KMS-11 (cell line): ENCODE measurements around the gene SEPSECS.
"Not testable (repeated sequence)": the region's sequence is repeated elsewhere in the genome, so short reads cannot be mapped to it uniquely, and the experiment has no call there.

Experiments used
- H2AFZ ChIP-seq: fragments of 200-600 bp; sonication (generic); 2 replicates; pipeline ENCODE4 v1.6.1; 2016; ENCODE audit warnings: antibody characterized with exemption, mixed run types, low read depth
- H3K27ac ChIP-seq: fragments of 200-600 bp; sonication (generic); 2 replicates; pipeline ENCODE4 v1.6.1; 2016; ENCODE audit warnings: mild to moderate bottlenecking, mixed run types
- H3K27me3 ChIP-seq: fragments of 200-600 bp; sonication (generic); 2 replicates; pipeline ENCODE4 v1.6.1; 2017; ENCODE audit warnings: mild to moderate bottlenecking, low read depth, mixed run types, moderate library complexity; ENCODE audit not compliant: insufficient read depth
- H3K36me3 ChIP-seq: fragments of 200-600 bp; sonication (generic); 2 replicates; pipeline ENCODE4 v1.6.1; 2017; ENCODE audit warnings: mild to moderate bottlenecking, mixed run types; ENCODE audit not compliant: insufficient read depth
- H3K4me1 ChIP-seq: fragments of 200-600 bp; sonication (generic); 2 replicates; pipeline ENCODE4 v1.6.1; 2016; ENCODE audit warnings: mild to moderate bottlenecking, low read depth, mixed run types; ENCODE audit not compliant: poor library complexity, severe bottlenecking
- H3K4me2 ChIP-seq: fragments of 200-600 bp; sonication (generic); 2 replicates; pipeline ENCODE4 v1.7.0; 2016; ENCODE audit warnings: mild to moderate bottlenecking, mixed run types
- H3K4me3 ChIP-seq: fragments of 200-600 bp; sonication (generic); IDR thresholded peaks from 2 replicates; pipeline ENCODE4 v1.6.1; 2017; ENCODE audit warnings: low read depth, low read length, mixed read lengths; ENCODE audit not compliant: insufficient read depth
- H3K79me2 ChIP-seq: fragments of 200-600 bp; sonication (generic); 2 replicates; pipeline ENCODE4 v1.6.1; 2016; ENCODE audit warnings: low read depth, mixed run types; ENCODE audit not compliant: insufficient read depth
- H3K9ac ChIP-seq: fragments of 200-600 bp; sonication (generic); 2 replicates; pipeline ENCODE4 v1.6.1; 2016; ENCODE audit warnings: mild to moderate bottlenecking, mixed run types
- H4K20me1 ChIP-seq: fragments of 200-600 bp; sonication (generic); 2 replicates; pipeline ENCODE4 v1.6.1; 2016; ENCODE audit warnings: mild to moderate bottlenecking, mixed run types; ENCODE audit not compliant: insufficient read depth
- TF ChIP-seq, protein P1 (sequence below): fragments of 200-600 bp; sonication (generic); conservative IDR thresholded peaks from 2 replicates; pipeline ENCODE4 v1.6.1; 2017; ENCODE audit warnings: low read depth, mild to moderate bottlenecking, antibody characterized with exemption, low read length, moderate library complexity, mixed read lengths

SEPSECS gene

DNA sequence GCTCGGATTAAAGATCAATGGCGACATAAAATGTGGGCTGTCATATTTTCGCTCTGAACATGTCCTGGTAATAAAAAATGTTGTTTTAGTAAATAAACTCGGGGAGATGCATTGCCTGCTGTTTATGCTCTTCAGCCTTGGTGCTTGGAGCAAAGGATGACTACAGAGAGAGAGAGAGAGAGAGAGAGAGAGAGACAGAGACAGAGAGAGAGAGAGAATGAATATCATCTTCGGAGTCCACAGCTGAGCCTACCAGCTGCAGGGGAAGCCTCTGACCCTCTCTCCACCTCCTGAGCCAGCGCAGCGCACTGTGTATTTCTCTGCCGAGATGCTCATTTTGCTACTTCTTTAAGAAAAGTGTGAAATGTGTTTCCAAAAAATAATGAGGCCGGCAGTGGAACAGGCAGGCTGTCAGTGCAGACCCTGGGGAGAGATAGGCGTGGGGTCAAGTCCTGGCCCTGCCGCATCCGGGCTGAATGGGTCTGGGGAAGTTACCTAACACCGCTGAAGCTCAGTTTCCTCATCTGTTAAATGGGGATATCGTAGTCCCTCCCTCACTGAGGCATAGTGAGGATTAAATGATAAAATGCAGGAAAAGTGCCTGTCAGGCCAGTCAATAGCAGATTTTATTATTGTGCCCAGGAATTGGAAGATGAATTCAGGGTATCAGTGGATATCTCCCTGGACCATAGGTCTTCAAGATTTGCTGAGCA, 71.0 kb downstream of the SEPSECS start:
- H2AFZ ChIP-seq, result no peak overlapping the region
- H3K4me2 ChIP-seq, result peak overlapping the region; percentile 48
- TF ChIP-seq, protein P1, sequence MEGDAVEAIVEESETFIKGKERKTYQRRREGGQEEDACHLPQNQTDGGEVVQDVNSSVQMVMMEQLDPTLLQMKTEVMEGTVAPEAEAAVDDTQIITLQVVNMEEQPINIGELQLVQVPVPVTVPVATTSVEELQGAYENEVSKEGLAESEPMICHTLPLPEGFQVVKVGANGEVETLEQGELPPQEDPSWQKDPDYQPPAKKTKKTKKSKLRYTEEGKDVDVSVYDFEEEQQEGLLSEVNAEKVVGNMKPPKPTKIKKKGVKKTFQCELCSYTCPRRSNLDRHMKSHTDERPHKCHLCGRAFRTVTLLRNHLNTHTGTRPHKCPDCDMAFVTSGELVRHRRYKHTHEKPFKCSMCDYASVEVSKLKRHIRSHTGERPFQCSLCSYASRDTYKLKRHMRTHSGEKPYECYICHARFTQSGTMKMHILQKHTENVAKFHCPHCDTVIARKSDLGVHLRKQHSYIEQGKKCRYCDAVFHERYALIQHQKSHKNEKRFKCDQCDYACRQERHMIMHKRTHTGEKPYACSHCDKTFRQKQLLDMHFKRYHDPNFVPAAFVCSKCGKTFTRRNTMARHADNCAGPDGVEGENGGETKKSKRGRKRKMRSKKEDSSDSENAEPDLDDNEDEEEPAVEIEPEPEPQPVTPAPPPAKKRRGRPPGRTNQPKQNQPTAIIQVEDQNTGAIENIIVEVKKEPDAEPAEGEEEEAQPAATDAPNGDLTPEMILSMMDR, result no peak
- no peaks in the 10 kb centered on the region for H3K79me2 ChIP-seq
- peak overlapping the region; percentile 88 for H3K27ac ChIP-seq
- H3K4me3 ChIP-seq, result no peak overlapping the region
- H3K27me3 ChIP-seq, result no peaks in the 10 kb centered on the region
- H3K9ac ChIP-seq, result peak overlapping the region; percentile 57; the same call in 1 of the 2 replicates
- H3K36me3 ChIP-seq, result no peaks in the 10 kb centered on the region
- peaks cover 67% of the 10 kb centered on the region for H3K4me1 ChIP-seq
- no peaks in the 10 kb centered on the region for H4K20me1 ChIP-seq

DNA sequence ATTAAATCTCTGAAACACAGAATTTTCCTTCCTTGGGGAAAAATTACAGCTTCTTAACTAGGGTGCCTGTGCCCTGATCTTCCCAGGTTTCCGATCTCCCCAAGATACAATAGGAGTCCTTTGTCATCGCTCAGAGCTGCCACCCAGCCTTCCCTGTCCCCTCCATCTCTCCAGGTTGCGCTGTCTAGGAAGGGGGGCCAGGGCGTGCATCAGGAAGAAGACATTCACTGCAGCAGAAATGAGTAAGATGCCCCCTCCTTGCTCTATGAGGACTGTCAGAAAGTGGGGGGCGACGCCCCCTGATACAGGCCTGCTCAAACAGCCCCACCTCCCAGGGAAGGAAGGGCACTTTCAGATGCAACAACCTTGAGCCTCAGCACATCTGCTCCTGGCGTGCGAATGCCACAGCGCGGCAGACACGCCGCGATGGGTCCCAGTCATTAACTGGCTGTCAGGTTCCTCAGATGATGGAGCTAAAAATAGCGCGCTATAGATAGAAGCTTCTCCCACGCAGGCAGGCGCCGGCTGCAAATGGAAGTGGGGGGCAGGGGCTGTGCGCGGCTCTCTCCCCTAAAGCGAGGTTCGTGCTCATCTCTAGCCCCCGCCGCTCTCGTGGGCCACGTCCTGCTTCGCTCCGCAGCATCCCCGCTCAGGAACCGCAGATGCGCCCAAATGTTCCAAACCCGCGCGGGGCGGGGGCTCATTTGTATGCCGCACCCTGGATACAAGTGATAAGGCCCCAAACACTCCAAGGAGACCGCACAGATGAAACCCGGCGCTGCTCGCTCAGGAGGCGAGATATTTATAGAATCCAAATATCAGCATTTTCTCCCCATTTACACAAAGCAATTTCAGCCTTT, 71.9 kb downstream of the SEPSECS start:
- H3K4me1 ChIP-seq, result peaks cover 67% of the 10 kb centered on the region
- peak overlapping the region; percentile 88 for H3K27ac ChIP-seq
- no peaks in the 10 kb centered on the region for H3K36me3 ChIP-seq
- TF ChIP-seq, protein P1, result no peak
- H3K9ac ChIP-seq, result peak overlapping the region; percentile 57
- no peaks in the 10 kb centered on the region for H3K27me3 ChIP-seq
- no peak overlapping the region for H3K4me3 ChIP-seq
- peak overlapping the region; percentile 18 for H2AFZ ChIP-seq
- peak overlapping the region; percentile 48 for H3K4me2 ChIP-seq
- H3K79me2 ChIP-seq, result no peaks in the 10 kb centered on the region
- H4K20me1 ChIP-seq, result no peaks in the 10 kb centered on the region

DNA sequence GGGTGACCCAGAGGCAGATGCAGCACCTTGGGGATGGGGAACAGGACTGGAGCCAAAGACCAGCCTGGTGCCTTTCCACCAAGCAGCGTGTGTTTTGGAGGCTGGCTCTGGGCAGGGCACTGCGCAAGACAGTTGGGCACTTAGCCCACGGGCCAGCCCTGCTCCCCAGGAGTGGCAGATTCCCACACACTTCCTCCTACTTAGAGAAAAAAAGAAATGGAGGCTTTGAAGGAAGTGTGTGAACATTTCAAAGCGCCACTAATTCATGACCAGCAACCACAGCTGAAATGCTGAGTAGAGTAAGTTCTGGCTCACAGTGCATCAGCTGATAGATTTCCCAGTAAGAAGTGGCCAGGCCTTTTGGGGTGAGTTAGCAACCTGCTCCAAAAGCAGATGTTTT, 74.6 kb downstream of the SEPSECS start:
- Histone ChIP-seq H3K9ac (no peak overlapping the region), H3K27me3 (no peaks in the 10 kb centered on the region), H3K79me2 (no peaks in the 10 kb centered on the region), H3K4me3 (no peak overlapping the region), H3K27ac (peak overlapping the region; percentile 88; the same call in 1 of the 2 replicates), H3K4me2 (no peak overlapping the region), H4K20me1 (no peaks in the 10 kb centered on the region), H2AFZ (no peak overlapping the region), H3K4me1 (peaks cover 66% of the 10 kb centered on the region), H3K36me3 (no peaks in the 10 kb centered on the region)
- TF ChIP-seq, protein P1, result no peak

DNA sequence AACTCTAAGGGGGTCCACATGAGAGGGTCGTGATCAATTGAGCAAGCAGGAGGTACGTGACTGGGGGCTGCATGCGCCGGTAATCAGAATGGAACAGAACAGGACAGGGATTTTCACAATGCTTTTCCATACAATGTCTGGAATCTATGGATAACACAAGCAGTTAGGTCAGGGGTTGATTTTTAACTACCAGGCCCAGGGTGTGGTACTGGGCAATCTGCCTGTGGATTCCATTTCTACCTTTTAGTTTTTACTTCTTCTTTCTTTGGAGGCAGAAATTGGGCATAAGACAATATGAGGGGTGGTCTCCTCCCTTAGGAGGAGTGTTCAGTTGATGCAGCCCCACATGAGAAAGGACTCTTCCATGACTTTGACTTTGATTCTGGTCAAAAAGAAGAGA, 76.8 kb downstream of the SEPSECS start:
- H4K20me1 ChIP-seq, H3K27me3 ChIP-seq, H3K4me2 ChIP-seq, H3K4me3 ChIP-seq, H2AFZ ChIP-seq, H3K36me3 ChIP-seq, H3K79me2 ChIP-seq, H3K9ac ChIP-seq, H3K27ac ChIP-seq: not testable (repeated sequence)
- H3K4me1 ChIP-seq, result peaks cover 77% of the 10 kb centered on the region
